Stimulated activated CD8-positive, alpha-beta memory T cell treated with anti-CD3 and anti-CD28 coated beads, Interleukin-7, amount 100 ng/mL, for 48 hours (primary cell): ENCODE results near the gene PPIL1.

Experiments used
- DNase-seq, 2 donors: peaks; one replicate each; pipeline ENCODE4 v3.0.0-alpha.2; 2020; ENCODE audit warnings: low read depth in 1 of 2; ENCODE audit errors: extremely low read depth in 1 of 2

The PPIL1 gene

DNA sequence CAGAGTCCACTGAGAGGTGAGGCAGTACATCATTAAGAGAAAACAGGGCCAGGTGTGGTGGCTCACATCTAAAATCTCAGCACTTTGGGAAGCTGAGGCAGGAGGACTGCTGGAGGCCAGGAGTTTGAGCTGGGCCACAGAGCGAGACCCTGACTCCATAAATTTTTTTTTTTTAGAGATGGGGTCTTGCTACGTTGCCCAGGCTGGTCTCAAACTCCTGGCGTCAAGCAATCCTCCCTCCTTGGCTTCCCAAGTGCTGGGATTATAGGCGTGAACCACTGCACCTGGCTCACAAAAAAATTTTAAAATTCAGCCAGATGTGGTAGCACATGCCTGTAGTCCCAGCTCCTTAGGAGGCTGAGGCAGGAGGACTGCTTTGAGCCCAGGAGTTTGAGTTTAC is 17.3 kb downstream of the PPIL1 start:
- DNase-seq = no peak

DNA sequence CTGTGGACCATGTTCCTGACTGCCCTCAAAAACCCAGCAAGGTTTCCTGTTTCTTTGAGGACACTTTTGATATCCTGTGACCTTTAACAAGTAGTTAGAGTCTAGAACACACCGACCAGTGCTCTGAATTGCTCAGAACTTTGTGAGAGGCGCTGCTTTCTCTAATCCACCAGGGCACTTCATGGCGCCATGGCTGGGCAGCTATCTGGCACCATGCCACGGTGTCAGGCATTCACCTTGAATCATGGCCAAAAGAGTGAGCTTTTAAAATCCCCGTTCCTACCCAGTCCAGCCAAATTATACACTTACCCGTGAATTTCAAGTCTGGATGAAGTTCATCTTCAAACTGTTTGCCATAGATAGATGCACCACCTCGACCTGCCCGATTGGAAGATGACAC is 18.3 kb downstream of the PPIL1 start:
- no peak for DNase-seq

DNA sequence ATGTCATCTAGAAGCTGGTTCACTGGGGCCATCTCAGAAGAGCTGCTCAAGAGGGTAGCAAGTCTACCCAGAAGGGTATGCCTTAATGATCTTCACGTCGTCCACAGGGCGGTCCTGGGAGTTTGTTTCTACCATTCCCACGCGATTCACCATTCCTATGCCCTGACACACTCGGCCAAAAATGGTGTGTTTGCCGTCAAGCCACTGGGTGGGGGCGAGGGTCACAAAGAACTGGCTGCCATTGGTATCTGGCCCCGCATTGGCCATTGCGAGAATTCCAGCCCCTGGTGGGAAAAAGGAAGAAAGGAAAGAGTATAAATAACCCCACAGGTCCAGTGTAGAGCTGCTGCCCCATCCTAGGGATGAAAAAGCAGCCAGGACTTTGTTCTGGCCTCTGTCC is 18.9 kb downstream of the PPIL1 start:
- no peak for DNase-seq

DNA sequence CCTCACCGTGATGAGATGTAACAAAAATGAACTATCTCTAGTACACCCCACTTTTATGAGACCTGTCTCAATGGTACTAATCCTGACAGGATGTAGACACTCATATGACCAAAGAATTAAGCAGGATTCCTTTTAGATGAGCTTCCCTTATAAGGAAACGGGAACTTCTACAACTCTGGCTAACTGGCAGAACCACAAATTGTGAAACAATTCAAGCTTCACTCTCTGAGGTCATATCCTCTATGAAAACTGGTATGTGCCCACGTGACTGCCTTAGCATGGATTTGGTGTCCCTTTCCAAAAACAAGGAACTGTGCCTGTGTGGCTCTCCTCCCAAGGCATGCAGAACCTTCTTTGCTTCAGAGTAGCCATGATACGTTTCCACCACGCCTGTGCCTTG is 21.3 kb downstream of the PPIL1 start:
- no peak for DNase-seq

DNA sequence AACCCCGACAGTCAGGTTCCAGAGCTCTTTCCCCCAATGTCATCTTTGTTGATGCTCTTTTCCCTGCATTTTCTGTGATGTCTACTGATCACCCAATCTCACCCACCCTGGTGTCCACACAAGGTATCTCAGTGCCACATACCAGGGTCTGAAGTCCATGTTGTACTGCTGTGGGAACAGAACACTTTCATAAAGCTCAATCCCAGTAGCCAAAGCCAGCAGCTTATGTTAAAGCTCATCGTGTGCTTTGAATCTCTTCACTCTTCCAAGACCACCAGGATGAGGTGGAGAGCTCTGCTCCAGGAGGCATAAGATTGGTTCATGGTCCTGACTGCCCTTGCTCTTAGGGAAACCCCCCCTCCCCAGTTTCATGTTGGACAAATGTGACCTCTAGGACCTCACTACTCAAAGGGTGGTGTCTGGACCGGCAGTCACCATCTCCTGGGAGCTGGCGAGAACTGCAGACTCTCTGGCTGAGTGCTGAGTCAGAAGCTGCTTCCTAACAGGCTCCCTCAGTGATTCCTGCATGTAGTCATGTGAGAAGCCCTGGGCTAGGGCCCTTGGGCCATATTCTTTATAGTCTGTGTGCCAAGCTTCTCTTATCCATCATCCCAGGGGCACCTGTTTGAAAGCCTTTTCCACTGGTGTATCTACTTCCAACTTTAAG is 22.0 kb downstream of the PPIL1 start:
- DNase-seq = no peak

DNA sequence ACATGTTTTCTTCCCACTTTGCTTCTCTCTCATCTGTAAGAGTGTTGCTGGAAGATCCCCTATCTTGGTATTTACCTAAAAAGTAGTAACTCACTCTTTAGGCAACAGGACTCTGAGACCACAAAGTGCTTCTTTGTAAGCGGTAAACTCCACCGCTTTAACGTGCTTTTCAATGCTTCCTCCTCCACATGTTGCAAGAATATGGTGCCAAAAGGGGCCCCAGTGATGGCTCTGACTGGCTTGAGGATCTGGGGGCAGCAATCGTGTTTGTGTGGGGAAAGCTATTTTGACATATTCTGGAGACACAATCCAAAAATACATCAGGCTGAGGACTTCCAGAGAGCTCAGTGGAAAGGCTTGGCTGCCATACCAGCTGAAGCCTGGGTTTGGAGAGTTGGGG is 23.0 kb downstream of the PPIL1 start:
- DNase-seq = no peak

DNA sequence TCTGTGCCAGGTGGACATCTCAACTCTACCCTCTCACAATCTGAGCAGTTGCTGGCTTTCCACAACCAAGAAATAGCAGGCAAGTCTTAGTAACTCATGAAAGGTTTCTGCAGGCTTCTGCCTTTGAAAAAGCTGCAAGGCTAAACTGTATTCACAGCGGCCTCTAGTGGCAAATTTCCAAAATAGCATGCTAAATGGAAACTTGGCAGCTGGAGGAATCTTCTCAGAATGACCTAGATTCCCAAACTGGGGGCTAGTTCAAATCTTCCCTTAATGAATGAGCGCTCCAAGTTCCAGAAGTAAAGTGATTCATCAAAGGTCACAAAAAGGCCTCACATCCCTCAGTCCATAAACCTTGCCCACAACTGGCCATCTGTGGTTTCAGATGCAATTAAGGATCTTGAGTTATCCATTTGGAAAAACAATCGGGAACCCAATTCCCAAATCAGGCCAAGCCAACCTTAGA is 23.4 kb downstream of the PPIL1 start:
- no peak for DNase-seq

DNA sequence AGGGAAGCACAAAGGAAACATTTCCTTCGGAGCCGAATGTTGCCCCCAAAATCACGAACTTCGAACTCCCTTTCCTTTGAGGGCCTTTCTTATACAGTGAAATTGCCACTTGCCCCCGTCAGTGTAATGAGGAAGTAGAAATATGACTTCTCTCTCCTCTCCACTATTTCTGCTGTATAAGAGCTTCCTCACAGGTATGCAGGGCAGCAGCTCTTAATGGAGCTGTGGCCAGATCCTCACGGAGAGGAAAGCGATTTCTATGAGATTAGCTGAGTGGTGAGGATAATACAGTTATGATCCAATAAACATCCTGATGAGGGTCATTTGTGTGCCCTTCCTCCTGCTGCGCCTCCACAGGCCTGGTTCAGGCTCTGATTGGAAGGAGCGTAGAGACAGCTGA is 24.6 kb downstream of the PPIL1 start:
- no peak for DNase-seq

DNA sequence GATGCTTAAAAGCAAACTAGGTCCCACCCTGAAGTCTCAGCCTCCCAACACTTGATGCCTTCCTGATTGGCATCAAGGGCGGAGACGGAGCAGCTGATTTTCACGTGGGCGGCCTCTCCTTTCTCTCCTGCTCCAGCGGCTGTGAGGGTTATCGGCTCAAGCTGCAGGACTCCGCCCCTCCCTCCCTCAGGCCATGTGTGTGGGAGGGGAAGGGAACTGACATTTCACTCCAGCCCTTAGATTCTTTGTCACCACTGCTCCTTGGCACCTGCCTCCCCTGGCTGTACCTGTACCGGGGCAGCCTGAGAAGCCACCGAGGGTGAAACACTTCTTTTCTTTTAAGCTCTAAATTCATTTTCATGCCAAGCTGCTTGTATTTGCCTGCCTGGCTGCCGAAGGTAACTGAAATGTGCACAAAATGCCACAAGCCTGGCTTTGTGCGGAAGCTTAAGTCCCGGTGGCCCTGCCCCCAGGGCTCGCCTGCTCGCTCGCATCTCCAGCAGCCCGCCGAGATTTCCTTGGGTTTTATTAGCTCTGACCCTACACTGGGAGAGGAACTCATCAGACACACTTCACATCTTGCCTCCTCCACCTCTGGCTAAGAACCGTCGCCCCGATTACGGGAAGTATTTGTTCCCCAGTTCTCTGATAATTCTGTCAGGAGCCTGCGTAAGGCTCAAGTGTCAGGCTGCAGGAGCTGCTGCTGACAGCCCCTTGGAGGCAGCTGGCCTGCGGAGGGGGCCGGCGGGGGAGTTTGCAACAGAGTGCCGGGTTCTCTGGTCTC is 25.8 kb downstream of the PPIL1 start:
- no peak for DNase-seq

DNA sequence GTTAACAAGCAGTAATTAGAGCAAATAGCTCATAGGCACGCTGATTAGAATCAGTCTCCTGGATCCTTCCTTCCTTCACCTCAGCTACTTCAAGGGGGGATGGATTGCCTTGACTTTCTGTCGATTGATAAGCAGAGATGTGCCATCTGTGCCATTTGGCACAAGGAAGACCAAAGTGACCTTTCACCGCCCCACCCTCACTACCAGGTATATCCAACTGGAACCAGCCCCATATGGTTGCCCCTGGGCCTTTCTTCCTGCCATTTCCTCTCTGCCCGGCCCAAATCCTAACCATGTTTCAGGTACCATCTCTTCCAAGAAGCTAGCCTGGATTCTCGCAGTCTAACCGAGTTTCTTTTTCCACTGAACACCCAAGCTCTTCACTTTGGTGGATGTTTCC is 26.6 kb downstream of the PPIL1 start:
- no peak for DNase-seq

DNA sequence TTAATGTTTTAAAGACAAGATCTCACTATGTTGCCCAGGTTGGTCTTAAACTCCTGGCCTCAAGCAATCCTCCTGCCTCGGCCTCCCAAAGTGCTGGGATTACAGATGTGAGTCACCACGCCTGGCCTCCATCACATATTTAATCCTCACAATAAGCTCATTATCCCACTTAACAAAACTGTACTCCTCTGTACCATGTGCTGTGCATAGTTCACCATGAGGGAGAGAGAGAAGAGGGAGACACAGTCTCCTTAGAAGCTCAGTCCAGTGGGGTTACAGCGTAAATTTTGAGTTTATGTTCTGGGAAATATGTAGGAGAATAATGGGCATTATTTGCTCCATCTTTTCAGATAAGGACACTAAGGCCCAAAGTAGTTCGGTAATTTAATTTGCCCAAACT is 27.5 kb downstream of the PPIL1 start:
- no peak for DNase-seq

DNA sequence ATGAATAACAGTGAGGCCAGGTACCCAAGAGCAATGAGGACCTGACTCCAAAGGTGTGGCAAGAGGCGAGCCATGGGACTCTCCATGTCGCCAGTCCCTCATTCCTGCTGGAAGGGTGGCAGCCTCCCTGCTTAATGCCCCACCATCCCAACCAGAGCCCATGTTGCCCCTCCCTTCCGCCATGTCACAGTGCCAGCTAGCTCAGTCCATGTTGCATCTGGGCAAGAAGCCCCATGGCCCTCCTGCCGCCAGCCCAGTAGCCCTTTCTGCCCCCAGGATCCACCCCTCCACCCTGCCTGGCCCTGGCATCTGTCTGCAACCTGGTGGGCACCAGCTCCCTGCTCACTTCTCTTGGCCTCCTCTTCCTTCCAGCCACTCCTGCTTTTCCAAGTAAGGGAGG is 29.4 kb downstream of the PPIL1 start:
- no peak for DNase-seq

DNA sequence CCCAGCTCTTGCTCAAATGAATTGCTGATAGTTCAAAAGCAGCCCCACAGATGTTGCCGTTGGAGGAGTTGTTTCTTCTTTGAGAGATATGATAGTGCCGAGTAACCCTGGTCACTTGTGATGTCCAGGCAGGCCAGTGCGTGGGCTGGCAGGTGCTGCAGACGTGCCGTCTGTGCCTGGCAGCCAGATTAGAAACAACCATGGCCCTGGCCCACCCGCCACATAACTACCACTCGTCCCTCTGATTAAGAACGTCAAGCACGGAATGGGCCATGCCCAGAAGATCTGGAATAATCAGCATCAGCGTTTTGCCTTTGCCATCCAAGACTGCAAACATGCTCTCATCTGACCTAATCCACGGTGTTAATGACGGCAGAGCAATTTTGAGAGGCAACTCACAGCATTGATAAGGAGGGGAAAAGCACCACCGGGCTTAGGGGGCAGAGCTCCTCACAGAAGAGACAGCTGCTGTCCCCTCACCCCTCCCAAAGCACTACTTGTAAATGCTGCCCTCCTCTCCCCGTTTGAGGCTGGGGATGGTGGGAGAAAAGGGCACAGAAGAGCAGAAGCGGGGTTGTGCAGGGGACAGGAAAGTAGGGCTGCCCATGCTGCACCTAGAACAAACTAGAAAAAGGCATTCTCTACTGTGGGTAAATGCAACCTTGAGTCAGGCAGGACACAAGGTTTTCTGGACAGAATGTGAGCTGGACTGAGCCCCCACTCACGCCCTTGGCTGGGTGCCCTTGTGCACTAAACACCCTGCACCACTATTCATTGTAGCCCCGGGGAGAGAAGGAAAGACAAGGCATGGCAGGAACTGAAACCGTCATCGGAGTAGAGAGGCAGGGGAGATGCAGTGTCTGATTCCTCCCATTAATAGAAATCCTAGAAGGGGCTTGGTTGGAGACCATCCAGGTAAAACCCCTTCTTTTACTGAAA is 30.1 kb downstream of the PPIL1 start:
- DNase-seq = no peak

DNA sequence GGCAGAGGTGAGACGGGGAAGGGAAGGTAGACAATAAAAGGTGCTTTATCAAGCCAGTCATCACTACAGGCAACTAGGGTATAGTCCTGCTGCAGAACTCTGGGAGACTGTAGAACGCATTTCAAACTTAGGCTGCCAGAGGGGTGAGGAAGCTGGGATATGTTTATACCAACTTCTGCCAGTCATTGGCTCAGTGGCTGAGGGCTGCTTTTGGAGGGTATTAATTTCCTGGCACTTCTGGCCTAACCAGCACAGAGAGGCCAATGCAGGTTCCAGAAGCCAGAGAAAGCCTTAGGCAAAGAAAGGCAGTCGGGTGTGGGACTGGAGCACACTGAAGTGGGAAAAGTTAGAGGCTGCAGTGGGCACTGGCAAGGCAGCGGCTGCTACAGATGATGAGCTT is 31.4 kb downstream of the PPIL1 start:
- DNase-seq = no peak

DNA sequence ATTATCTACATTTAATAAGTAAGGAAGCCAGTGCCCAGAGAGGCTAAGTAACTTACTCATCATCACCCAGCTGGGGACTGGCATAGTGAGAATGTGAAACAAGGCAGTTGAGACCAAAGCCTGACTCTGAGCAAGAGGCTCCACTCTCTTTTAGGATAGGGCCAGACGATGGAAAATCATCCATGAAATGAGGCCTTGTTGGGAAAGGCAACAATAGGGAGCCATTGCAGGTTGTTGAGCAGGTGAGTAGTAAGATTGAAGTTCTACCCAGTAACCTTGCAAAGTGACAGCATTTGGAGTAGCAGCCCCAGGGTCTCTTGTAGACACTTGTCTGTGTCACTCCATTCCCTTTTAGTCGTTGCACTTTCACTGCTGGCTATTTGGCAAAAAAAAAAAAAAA is 32.8 kb downstream of the PPIL1 start:
- no peak for DNase-seq

DNA sequence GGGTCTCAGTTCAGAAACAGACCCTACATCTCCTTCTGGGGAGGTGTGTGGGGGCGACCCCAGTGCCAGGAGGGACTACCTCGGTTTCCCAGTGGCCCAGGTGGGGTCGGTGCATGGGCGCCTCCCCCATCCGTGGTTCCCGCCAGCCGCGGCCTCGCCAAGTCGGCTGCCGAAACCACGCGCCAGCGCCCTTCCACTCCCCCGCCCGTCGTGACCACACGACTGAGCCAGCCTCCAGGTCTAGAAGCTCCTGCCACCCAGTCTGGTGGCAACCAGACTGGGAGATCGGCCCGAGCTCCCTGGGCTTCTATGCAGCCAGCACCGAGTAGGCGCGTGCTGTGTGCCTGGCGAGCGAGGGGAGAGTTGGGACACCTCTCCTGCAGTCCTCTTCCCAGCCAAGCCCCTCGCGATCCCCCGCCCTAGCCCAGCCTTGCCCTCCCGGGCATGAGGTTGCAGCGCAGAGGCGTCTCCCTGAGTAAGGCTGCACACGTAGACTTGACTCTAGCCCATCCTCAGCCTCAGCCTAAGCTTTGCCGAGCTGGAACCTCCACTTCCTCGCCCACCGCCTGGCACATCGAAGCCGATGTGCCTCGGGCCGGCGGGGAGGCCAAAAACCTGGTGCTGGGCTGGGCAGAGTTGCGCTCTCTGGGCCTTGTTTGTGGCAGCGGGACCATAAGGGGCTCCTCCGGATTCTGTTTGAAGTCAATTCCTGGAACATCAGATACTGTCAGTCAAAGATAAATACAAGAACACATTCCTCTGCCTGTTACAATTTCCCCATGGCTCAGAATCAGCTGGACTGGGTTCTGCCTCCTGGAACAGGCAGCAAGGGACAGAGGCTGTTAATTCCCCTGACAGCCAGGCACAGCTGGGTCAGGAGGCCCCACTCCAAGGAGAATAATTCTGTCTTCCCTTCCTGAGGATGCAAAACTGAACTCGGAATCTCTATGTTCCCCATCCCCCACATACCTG is 33.9 kb downstream of the PPIL1 start:
- DNase-seq = no peak

DNA sequence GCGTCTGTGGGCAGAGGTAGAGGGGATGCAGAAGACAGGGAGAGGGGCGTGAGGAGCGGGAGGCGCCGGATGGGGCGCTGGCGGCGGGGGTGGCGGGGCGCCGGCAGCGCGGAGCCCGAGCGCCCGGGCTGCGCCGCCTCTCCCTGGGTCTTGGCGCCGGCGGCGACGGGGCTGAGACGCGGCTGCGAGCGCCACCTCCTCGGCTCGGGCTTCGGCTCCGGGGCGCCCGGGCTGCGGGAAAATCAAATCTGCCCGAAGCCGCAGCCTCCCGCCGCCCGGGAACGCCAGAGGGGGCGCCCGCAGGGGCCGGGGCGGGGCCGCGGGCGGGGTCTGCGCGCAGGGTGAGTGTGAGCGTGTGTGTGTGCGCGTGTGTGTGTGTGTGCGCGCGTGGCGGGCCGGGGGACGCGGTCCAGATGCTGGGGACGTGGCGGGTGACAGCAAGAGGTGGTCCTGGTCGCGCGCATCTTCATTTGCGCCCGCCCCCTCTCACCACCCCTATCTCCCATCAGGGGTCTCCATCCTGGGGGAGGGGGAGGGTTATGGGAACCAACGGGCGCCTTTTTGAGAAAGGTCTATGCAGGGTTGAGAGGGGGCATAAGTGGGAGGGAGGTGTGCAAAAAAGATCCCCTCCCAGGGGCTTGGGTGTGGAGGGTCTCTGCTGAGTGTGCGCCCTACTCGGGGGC is 34.7 kb downstream of the PPIL1 start:
- no peak for DNase-seq

DNA sequence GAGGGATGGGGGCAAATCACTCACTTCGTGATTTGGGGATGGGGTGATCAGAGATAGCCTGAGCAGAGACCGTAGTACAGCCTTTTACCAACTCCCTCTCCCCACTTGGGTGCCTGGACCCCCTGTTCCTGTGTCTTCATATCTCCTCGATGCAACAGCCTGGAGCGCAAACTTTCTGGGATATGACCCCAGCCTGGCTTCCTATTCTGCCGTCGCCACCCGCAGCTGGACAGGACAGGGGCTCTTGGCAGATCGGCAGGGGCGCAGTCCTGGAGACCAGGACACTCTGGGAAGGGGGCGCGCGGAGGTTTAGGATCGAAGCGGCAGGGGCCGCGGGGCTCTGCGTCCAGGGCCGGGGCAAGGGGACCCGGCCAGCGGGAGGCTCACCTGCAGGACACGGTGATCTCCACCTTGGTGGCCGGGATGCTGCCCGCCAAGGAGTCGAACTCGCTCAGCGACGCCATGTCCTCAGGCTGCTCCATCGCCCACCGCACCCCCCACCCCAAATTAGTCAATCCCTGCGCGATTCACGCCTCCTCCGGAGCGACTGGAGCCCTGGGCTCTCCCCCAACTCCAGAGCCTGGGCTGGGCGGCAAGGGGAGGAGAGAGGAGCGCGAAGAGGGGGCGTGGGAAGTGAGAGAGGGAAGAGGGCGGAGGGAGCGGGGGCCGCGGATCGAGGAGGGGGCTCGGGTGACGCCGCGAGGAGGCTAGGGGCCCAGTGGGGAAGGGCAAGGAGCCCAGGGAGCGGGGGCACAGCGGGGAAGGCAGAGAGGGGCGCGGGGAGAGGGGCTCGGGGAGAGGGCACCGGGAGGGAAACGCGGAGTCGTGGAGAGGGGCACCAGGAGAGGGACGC is 35.5 kb downstream of the PPIL1 start, which contains the start of gene CPNE5:
Gene CPNE5, minus strand, starts transcription at position 549 of the 853 bp plus-strand sequence. Its CDS starts 67 bp downstream, at position 482.
- no peak for DNase-seq

DNA sequence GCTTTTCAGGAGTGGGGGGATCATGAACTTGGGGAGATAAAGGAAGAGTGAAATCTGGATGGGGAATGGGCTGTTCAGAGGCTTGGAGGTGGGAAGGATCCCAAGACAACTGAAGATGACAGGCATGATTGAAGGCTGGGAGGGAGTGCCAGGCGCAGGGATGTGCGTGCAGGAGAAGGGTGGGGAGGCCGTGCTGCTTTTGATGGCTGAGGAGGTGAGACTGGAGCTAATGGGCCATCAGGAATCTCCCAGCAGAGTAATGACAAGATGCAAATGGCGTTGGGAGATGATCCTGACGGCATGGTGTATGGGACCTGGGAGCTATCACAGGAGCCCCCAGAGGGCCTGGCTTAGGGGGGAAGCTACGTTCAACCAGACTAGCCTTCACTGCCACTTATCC is 36.9 kb downstream of the PPIL1 start:
- no peak for DNase-seq
